H9 (cell line): ENCODE results near the gene ELP1. TPM values are rescaled to one million over a fixed set of nuclear protein-coding genes. Genes with fewer than 3 reads are reported as not detected.

Experiments
- DNase-seq: peaks from one replicate; pipeline ENCODE4 v3.0.0-alpha.2; 2017
- H2AFZ ChIP-seq: one replicate; pipeline ENCODE4 v1.6.1; 2013; ENCODE audit warnings: mild to moderate bottlenecking, low read length, control low read depth, moderate library complexity
- H2AK5ac ChIP-seq: 2 replicates; pipeline ENCODE4 v1.6.1; 2013; ENCODE audit warnings: low read length, control low read depth, mixed read lengths; ENCODE audit not compliant: insufficient read length
- H2BK120ac ChIP-seq: one replicate; pipeline ENCODE4 v1.6.1; 2013; ENCODE audit warnings: low read depth, mild to moderate bottlenecking, low read length, control low read depth, inconsistent platforms; ENCODE audit not compliant: poor library complexity, severe bottlenecking
- H2BK12ac ChIP-seq: 2 replicates; pipeline ENCODE4 v1.6.1; 2013; ENCODE audit warnings: low read length, control low read depth, mixed read lengths, low read depth; ENCODE audit not compliant: insufficient read length
- H2BK15ac ChIP-seq: 2 replicates; pipeline ENCODE4 v1.6.1; 2013; ENCODE audit warnings: low read depth, low read length, control low read depth
- H2BK20ac ChIP-seq: one replicate; pipeline ENCODE4 v1.6.1; 2013; ENCODE audit warnings: low read depth, mild to moderate bottlenecking, low read length, control low read depth, inconsistent platforms; ENCODE audit not compliant: poor library complexity, severe bottlenecking
- H2BK5ac ChIP-seq: 2 replicates; pipeline ENCODE4 v1.6.1; 2013; ENCODE audit warnings: low read length, control low read depth, mixed read lengths; ENCODE audit not compliant: insufficient read length
- H3K14ac ChIP-seq: 2 replicates; pipeline ENCODE4 v1.6.1; 2013; ENCODE audit warnings: low read length, control low read depth; ENCODE audit not compliant: insufficient read depth
- H3K18ac ChIP-seq: 2 replicates; pipeline ENCODE4 v1.6.1; 2013; ENCODE audit warnings: low read depth, mild to moderate bottlenecking, mixed read lengths, low read length, control low read depth; ENCODE audit not compliant: insufficient read length
- H3K23ac ChIP-seq: 2 replicates; pipeline ENCODE4 v1.6.1; 2013; ENCODE audit warnings: low read length, control low read depth, mixed read lengths, low read depth; ENCODE audit not compliant: insufficient read length
- H3K23me2 ChIP-seq: 2 replicates; pipeline ENCODE4 v1.6.1; 2013; ENCODE audit warnings: low read depth, mild to moderate bottlenecking, mixed read lengths, low read length, control low read depth; ENCODE audit not compliant: insufficient read length, poor library complexity, severe bottlenecking
- H3K27ac ChIP-seq: 2 replicates; pipeline ENCODE4 v1.5.1; 2013; ENCODE audit warnings: low read length, control low read depth, mixed read lengths, low read depth; ENCODE audit not compliant: insufficient read length
- H3K27me3 ChIP-seq: 2 replicates; pipeline ENCODE4 v1.6.1; 2013; ENCODE audit warnings: low read length, control low read depth, inconsistent platforms; ENCODE audit not compliant: insufficient read depth
- H3K4ac ChIP-seq: 2 replicates; pipeline ENCODE4 v1.6.1; 2013; ENCODE audit warnings: low read depth, mild to moderate bottlenecking, control low read depth, inconsistent platforms, low read length, moderate library complexity
- H3K4me1 ChIP-seq: 2 replicates; pipeline ENCODE4 v1.6.1; 2013; ENCODE audit warnings: low read length, control low read depth, inconsistent platforms; ENCODE audit not compliant: insufficient read depth
- H3K4me2 ChIP-seq: 2 replicates; pipeline ENCODE4 v1.6.1; 2013; ENCODE audit warnings: low read length, control low read depth, mixed read lengths; ENCODE audit not compliant: insufficient read length, insufficient read depth
- H3K56ac ChIP-seq: 2 replicates; pipeline ENCODE4 v1.6.1; 2013; ENCODE audit warnings: low read depth, mild to moderate bottlenecking, mixed read lengths, low read length, control low read depth; ENCODE audit not compliant: insufficient read length
- H3K79me1 ChIP-seq: 2 replicates; pipeline ENCODE4 v1.6.1; 2013; ENCODE audit warnings: low read depth, mild to moderate bottlenecking, moderate library complexity, low read length, control low read depth, inconsistent platforms; ENCODE audit not compliant: insufficient read depth, poor library complexity, severe bottlenecking
- H3K79me2 ChIP-seq: 2 replicates; pipeline ENCODE4 v1.6.1; 2013; ENCODE audit warnings: low read length, control low read depth, inconsistent platforms; ENCODE audit not compliant: insufficient read depth
- H3K9ac ChIP-seq: 2 replicates; pipeline ENCODE4 v1.6.1; 2013; ENCODE audit warnings: low read length, control low read depth, mixed read lengths; ENCODE audit not compliant: insufficient read length; ENCODE audit errors: extremely low read depth
- H3K9me3 ChIP-seq: one replicate; pipeline ENCODE4 v1.6.1; 2013; ENCODE audit warnings: low read depth, low read length, inconsistent platforms; ENCODE audit not compliant: control insufficient read depth
- H3T11ph ChIP-seq: one replicate; pipeline ENCODE4 v1.6.1; 2013; ENCODE audit warnings: mild to moderate bottlenecking, low read length, control low read depth, inconsistent platforms
- H4K20me1 ChIP-seq: one replicate; pipeline ENCODE4 v1.6.1; 2013; ENCODE audit not compliant: control insufficient read depth, insufficient read length, insufficient read depth
- H4K5ac ChIP-seq: 2 replicates; pipeline ENCODE4 v1.6.1; 2013; ENCODE audit warnings: low read depth, mild to moderate bottlenecking, mixed read lengths, low read length, control low read depth; ENCODE audit not compliant: insufficient read length
- H4K8ac ChIP-seq: replicated peaks from 2 replicates; pipeline ENCODE4 v1.6.1; 2013; ENCODE audit warnings: low read length, control low read depth, mixed read lengths, low read depth; ENCODE audit not compliant: insufficient read length
- H4K91ac ChIP-seq: 2 replicates; pipeline ENCODE4 v1.6.1; 2013; ENCODE audit warnings: low read depth, mild to moderate bottlenecking, moderate library complexity, mixed read lengths, low read length, control low read depth; ENCODE audit not compliant: insufficient read length
- H3K27ac Mint-ChIP-seq, 3 experiments: 2 replicates in 2 of 3; 3 replicates in 1 of 3; pipeline ENCODE4 v1.8.0; 2020 to 2021; ENCODE audit warnings: mixed read lengths in 3 of 3, mild to moderate bottlenecking in 1 of 3, moderate library complexity in 1 of 3
- H3K27me3 Mint-ChIP-seq: 2 replicates; pipeline ENCODE4 v1.8.0; 2021; ENCODE audit warnings: low read depth, mild to moderate bottlenecking, moderate library complexity, mixed read lengths
- H3K36me3 Mint-ChIP-seq, 3 experiments: 2 replicates in 2 of 3; 3 replicates in 1 of 3; pipeline ENCODE4 v1.8.0; 2020 to 2021; ENCODE audit warnings: low read depth in 3 of 3, mixed read lengths in 3 of 3; ENCODE audit not compliant: insufficient read depth in 1 of 3
- H3K4me1 Mint-ChIP-seq, 2 experiments: 2 replicates each; pipeline ENCODE4 v1.8.0; 2020; ENCODE audit warnings: mixed read lengths in 2 of 2
- H3K4me3 Mint-ChIP-seq, 2 experiments: 2 replicates in 1 of 2; 3 replicates in 1 of 2; pipeline ENCODE4 v1.8.0; 2020 to 2021; ENCODE audit warnings: mild to moderate bottlenecking in 2 of 2, mixed read lengths in 2 of 2, moderate library complexity in 1 of 2
- H3K9me3 Mint-ChIP-seq, 2 experiments: 2 replicates in 1 of 2; 3 replicates in 1 of 2; pipeline ENCODE4 v1.8.0; 2020; ENCODE audit warnings: mild to moderate bottlenecking in 2 of 2, mixed read lengths in 2 of 2, moderate library complexity in 1 of 2
- WGBS: extraction: QIAGEN DNeasy Blood & Tissue Kit; methylation state at CpG from one replicate; pipeline ENCODE4 v1.1.7; 2013; ENCODE audit warnings: missing lambda C conversion rate, low lambda C conversion rate, mixed read lengths; ENCODE audit not compliant: insufficient read length; ENCODE audit errors: extremely low coverage; 5-methylcytosine and 5-hydroxymethylcytosine counted together
- total RNA-seq: library from RNA; stranded (reverse); gene quantifications from 2 replicates; pipeline ENCODE4 v1.2.1, GENCODE V29; 2021
- TF ChIP-seq, protein P1 (sequence below): fragments of 200-600 bp; sonication (generic); conservative IDR thresholded peaks from 3 replicates; pipeline ENCODE4 v1.8.0; 2021; ENCODE audit warnings: antibody characterized with exemption, mild to moderate bottlenecking

ELP1 gene
- total RNA-seq, 1 experiment from 2014 or later = 38.7 TPM

DNA sequence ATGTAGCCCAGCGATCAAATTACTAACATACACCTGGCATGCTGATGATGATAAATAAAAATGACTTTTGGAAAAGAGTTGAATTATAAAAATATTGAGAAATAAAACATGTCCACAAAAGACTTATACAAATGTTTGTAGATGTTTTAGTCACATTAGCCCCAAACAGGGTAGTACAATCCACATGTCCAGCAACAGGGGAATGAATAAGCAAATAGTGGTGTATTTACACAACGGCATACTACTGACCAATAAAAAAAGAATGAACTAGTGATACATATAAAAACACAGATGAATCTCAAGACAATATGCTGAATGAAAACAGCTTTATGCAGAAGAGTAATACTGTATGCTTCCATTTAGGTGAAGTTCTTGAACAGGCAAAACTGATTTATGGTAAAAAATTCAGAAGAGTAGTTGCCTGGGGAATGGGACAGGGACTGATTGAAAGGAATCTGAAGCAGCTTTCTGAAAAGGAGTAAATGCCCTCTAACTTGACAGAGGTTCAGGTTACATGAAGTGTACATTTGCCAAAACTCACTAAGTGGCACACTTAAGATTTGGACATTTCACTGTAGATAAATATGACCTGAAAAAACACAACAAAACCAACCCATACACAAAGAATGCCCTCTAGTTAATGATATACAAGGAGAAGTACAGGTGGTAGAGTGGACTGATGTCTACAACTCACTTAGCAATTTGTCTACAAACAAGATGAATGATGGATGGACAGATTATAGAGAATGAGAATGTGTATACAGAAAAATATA lies 36.4 kb downstream of the ELP1 start:
- TF ChIP-seq, protein P1, sequence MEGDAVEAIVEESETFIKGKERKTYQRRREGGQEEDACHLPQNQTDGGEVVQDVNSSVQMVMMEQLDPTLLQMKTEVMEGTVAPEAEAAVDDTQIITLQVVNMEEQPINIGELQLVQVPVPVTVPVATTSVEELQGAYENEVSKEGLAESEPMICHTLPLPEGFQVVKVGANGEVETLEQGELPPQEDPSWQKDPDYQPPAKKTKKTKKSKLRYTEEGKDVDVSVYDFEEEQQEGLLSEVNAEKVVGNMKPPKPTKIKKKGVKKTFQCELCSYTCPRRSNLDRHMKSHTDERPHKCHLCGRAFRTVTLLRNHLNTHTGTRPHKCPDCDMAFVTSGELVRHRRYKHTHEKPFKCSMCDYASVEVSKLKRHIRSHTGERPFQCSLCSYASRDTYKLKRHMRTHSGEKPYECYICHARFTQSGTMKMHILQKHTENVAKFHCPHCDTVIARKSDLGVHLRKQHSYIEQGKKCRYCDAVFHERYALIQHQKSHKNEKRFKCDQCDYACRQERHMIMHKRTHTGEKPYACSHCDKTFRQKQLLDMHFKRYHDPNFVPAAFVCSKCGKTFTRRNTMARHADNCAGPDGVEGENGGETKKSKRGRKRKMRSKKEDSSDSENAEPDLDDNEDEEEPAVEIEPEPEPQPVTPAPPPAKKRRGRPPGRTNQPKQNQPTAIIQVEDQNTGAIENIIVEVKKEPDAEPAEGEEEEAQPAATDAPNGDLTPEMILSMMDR = no peak
- Histone ChIP-seq H2BK120ac (no peak overlapping the region), H3K23me2 (no peaks in the 10 kb centered on the region), H3K4me2 (no peak overlapping the region), H2BK5ac (no peak overlapping the region), H3K4ac (no peak overlapping the region), H3K27me3 (no peaks in the 10 kb centered on the region), H2BK12ac (no peak overlapping the region), H3K79me2 (no peaks in the 10 kb centered on the region), H3K27ac (no peak overlapping the region), H4K20me1 (no peaks in the 10 kb centered on the region), H3K4me1 (no peaks in the 10 kb centered on the region), H3K9ac (no peak overlapping the region), H2BK15ac (no peak overlapping the region), H3K14ac (no peak overlapping the region), H4K5ac (no peak overlapping the region), H3K9me3 (no peaks in the 10 kb centered on the region), H3T11ph (no peak overlapping the region), H4K91ac (no peak overlapping the region), H3K23ac (no peak overlapping the region), H2AK5ac (no peak overlapping the region), H3K79me1 (no peaks in the 10 kb centered on the region), H2BK20ac (no peak overlapping the region), H4K8ac (no peak overlapping the region), H2AFZ (no peak overlapping the region), H3K18ac (no peak overlapping the region), H3K56ac (no peak overlapping the region)
- DNase-seq = no peak
- Mint-ChIP-seq H3K9me3 (no peaks in the 10 kb centered on the region), H3K27me3 (no peaks in the 10 kb centered on the region), H3K27ac (no peak overlapping the region), H3K36me3 (peaks cover 14 to 90% (median 61%) of the 10 kb centered on the region in 3 experiments; a peak in 6 of 7 replicates), H3K4me1 (no peaks in the 10 kb centered on the region), H3K4me3 (no peak overlapping the region)
- no CpG with 5 or more reads among the region's 2 CpGs for WGBS
